A673 (cell line): Measurements from ENCODE around the gene FAM131B.

Experiments used
- CTCF ChIP-seq: fragments of 300-800, 200-600 bp; sonication (generic); conservative IDR thresholded peaks from 2 replicates; pipeline ENCODE4 v1.5.1; 2017; ENCODE audit warnings: low read depth, mild to moderate bottlenecking, antibody characterized with exemption, low read length, moderate library complexity, mixed read lengths
- EZH2 ChIP-seq: fragments of 200-600 bp; sonication (generic); IDR thresholded peaks from 2 replicates; pipeline ENCODE4 v1.6.1; 2017; ENCODE audit warnings: borderline replicate concordance, low read depth, mild to moderate bottlenecking, mixed read lengths, antibody characterized with exemption, low read length; ENCODE audit not compliant: poor library complexity, severe bottlenecking

GRCh38 chr7:143379611-143380259, 17.2 kb upstream of the FAM131B start:
- TF ChIP-seq CTCF (no peak), EZH2 (no peak)
